K562 (cell line): ENCODE measurements around the gene RSRC1. TPM values are rescaled to one million over a fixed set of nuclear protein-coding genes. Genes with fewer than 3 reads are reported as not detected.

Experiments used
- ATAC-seq: fragments of 200-7000 bp; cut with Tn5 transposase; 3 replicates; pipeline ENCODE4 v1.9.1; 2020; ENCODE audit warnings: moderate library complexity
- BruUV-seq: library from RNA; stranded (reverse); fragments of 400-500 nt; replicated peaks from 2 replicates; lab custom pipeline; 2021; lab: Mats Ljungman, UMichigan
- CTCF ChIA-PET: fragments of 300-600 bp; formaldehyde crosslinking; extraction: SDS; loops from one replicate; lab custom pipeline; 2021; ENCODE audit warnings: low intra/inter-chr PET ratio; lab: Yijun Ruan, JAX
- POLR2A ChIA-PET: fragments of 300-600, 350-650 bp; sonication (Branson Sonifier 250); formaldehyde crosslinking; extraction: SDS; loops from one replicate; lab custom pipeline; 2021; ENCODE audit warnings: antibody characterized with exemption, inconsistent platforms; lab: Yijun Ruan, JAX
- DNase-seq, 4 experiments: peaks; one replicate each; pipeline versions ENCODE4 v3.0.0 to v3.0.0-alpha.2; 2011 to 2018; ENCODE audit warnings: low spot score in 3 of 4, mixed read lengths in 3 of 4; ENCODE audit errors: extremely low read depth in 1 of 4
- FAIRE-seq: peaks from 2 replicates; lab custom pipeline; 2011; peaks lifted over from hg19 to GRCh38; lab: Jason Lieb, UNC
- H2AFZ ChIP-seq: 2 replicates; pipeline ENCODE4 v1.6.0; 2011; ENCODE audit warnings: low read depth, low read length, control low read depth, inconsistent platforms
- H3K27ac ChIP-seq: fragments of 200-600 bp; 3 replicates; pipeline ENCODE4 v1.8.0; 2011; ENCODE audit warnings: low read depth, mild to moderate bottlenecking, control low read depth, inconsistent platforms, low read length, moderate library complexity, mixed read lengths; ENCODE audit errors: extremely low read depth
- H3K27me3 ChIP-seq, 2 experiments: fragments of 300-600 bp in 1 of 2; 2 replicates in 1 of 2; 3 replicates in 1 of 2; pipeline versions ENCODE4 v1.6.0 to v1.8.0; 2011; ENCODE audit warnings: inconsistent platforms in 2 of 2, low read length in 2 of 2, mild to moderate bottlenecking in 1 of 2, mixed read lengths in 1 of 2, moderate library complexity in 1 of 2; ENCODE audit not compliant: control insufficient read depth in 2 of 2, insufficient read depth in 2 of 2
- H3K36me3 ChIP-seq: fragments of 300-600 bp; 3 replicates; pipeline ENCODE4 v1.8.0; 2011; ENCODE audit warnings: mild to moderate bottlenecking, low read length, inconsistent platforms; ENCODE audit not compliant: control insufficient read depth, insufficient read depth
- H3K4me1 ChIP-seq, 2 experiments: fragments of 200-600 bp in 1 of 2; replicated peaks in 1 of 2; 2 replicates in 1 of 2; 3 replicates in 1 of 2; pipeline versions ENCODE4 v1.5.1 to v1.8.0; 2011; ENCODE audit warnings: inconsistent platforms in 2 of 2, low read length in 2 of 2, mild to moderate bottlenecking in 1 of 2, mixed read lengths in 1 of 2, moderate library complexity in 1 of 2; ENCODE audit not compliant: control insufficient read depth in 2 of 2, insufficient read depth in 2 of 2
- H3K4me2 ChIP-seq: 2 replicates; pipeline ENCODE4 v1.6.1; 2011; ENCODE audit warnings: low read length, control low read depth, inconsistent platforms, mixed read lengths; ENCODE audit not compliant: insufficient read depth
- H3K4me3 ChIP-seq: fragments of 200-600 bp; sonication (generic), shearing (Covaris generic); 2 replicates; pipeline ENCODE4 v1.5.1; 2016; ENCODE audit warnings: control low read depth, inconsistent platforms
- H3K79me2 ChIP-seq: fragments of 200-600 bp; 3 replicates; pipeline ENCODE4 v1.8.0; 2011; ENCODE audit warnings: low read length, inconsistent platforms; ENCODE audit not compliant: control insufficient read depth, insufficient read depth
- H3K9ac ChIP-seq, 2 experiments: 2 replicates each; pipeline versions ENCODE4 v1.6.0 to v1.6.1; 2011; ENCODE audit warnings: low read depth in 2 of 2, low read length in 2 of 2, control low read depth in 1 of 2, inconsistent platforms in 1 of 2, mild to moderate bottlenecking in 1 of 2, mixed read lengths in 1 of 2; ENCODE audit not compliant: insufficient read depth in 1 of 2
- H3K9me1 ChIP-seq: one replicate; pipeline ENCODE4 v1.6.0; 2011; ENCODE audit warnings: inconsistent platforms, mild to moderate bottlenecking, low read length, moderate library complexity; ENCODE audit not compliant: control insufficient read depth, insufficient read depth
- H3K9me3 ChIP-seq: replicated peaks from 2 replicates; pipeline ENCODE4 v1.5.1; 2011; ENCODE audit warnings: low read depth, low read length, inconsistent platforms; ENCODE audit not compliant: control insufficient read depth, insufficient read depth
- H4K20me1 ChIP-seq: replicated peaks from 2 replicates; pipeline ENCODE4 v1.6.1; 2011; ENCODE audit warnings: low read length, inconsistent platforms, mixed read lengths; ENCODE audit not compliant: control insufficient read depth, insufficient read depth
- BMI1 ChIP-seq: fragments of 150-350 bp; IDR thresholded peaks from 2 replicates; pipeline ENCODE4 v1.6.1; 2014; ENCODE audit warnings: low read length
- CREBBP ChIP-seq: IDR thresholded peaks from one replicate; pipeline ENCODE4 v1.6.1; 2012; ENCODE audit warnings: low read depth, mild to moderate bottlenecking, control low read depth, inconsistent platforms, low read length
- DDX20 ChIP-seq: fragments of 450-650 bp; IDR thresholded peaks from 2 replicates; pipeline ENCODE4 v1.6.1; 2016; ENCODE audit warnings: missing genetic modification characterization, low read depth, mild to moderate bottlenecking, missing compliant biosample characterization, moderate library complexity
- EGR1 ChIP-seq: fragments of 450-650 bp; conservative IDR thresholded peaks from 2 replicates; pipeline ENCODE4 v1.6.1; 2017; ENCODE audit warnings: mild to moderate bottlenecking
- GTF2E2 ChIP-seq: fragments of 200-800 bp; sonication (Bioruptor generic); IDR thresholded peaks from 2 replicates; pipeline ENCODE4 v1.6.1; 2016; ENCODE audit warnings: missing genetic modification characterization, missing compliant biosample characterization
- KAT2B ChIP-seq: IDR thresholded peaks from one replicate; pipeline ENCODE4 v1.6.1; 2012; ENCODE audit warnings: low read depth, mild to moderate bottlenecking, control low read depth, inconsistent platforms, low read length, moderate library complexity
- MCM5 ChIP-seq: fragments of 450-650 bp; IDR thresholded peaks from 2 replicates; pipeline ENCODE4 v1.6.1; 2016; ENCODE audit warnings: low read depth
- NR3C1 ChIP-seq: sonication (generic); formaldehyde crosslinking; IDR thresholded peaks from 2 replicates; pipeline ENCODE4 v1.8.1; 2022; ENCODE audit warnings: missing genetic modification reagents
- RFX1 ChIP-seq: fragments of 450-650 bp; IDR thresholded peaks from 2 replicates; pipeline ENCODE4 v1.6.1; 2016; ENCODE audit warnings: mild to moderate bottlenecking, moderate library complexity
- RFX5 ChIP-seq: IDR thresholded peaks from 2 replicates; pipeline ENCODE4 v1.6.1; 2011; ENCODE audit warnings: low read depth, mild to moderate bottlenecking, improper control_type of control experiment, low read length
- SNRNP70 ChIP-seq: fragments of 200-400 bp; formaldehyde crosslinking; optimal IDR thresholded peaks from 2 replicates; pipeline ENCODE3; 2017; ENCODE audit warnings: low read depth, low read length
- SP2 ChIP-seq: IDR thresholded peaks from 2 replicates; pipeline ENCODE4 v1.6.1; 2011; ENCODE audit warnings: mild to moderate bottlenecking, low read depth, low read length, moderate library complexity; ENCODE audit not compliant: poor library complexity, severe bottlenecking; ENCODE audit errors: extremely low read depth
- SRSF1 ChIP-seq: fragments of 200-400 bp; formaldehyde crosslinking; IDR thresholded peaks from 2 replicates; pipeline ENCODE4 v1.6.1; 2017; ENCODE audit warnings: mild to moderate bottlenecking, low read depth, low read length, moderate library complexity
- SRSF9 ChIP-seq: fragments of 200-400 bp; formaldehyde crosslinking; IDR thresholded peaks from 2 replicates; pipeline ENCODE4 v1.6.1; 2017; ENCODE audit warnings: low read depth, low read length, borderline replicate concordance
- TOE1 ChIP-seq, 2 experiments: fragments of 450-650 bp in 1 of 2; sonication (generic) in 1 of 2; formaldehyde crosslinking in 1 of 2; IDR thresholded peaks; 2 replicates each; pipeline versions ENCODE4 v1.7.1 to v1.8.0; 2016 to 2022; ENCODE audit warnings: borderline replicate concordance in 2 of 2, mild to moderate bottlenecking in 2 of 2, antibody characterized with exemption in 1 of 2, inconsistent platforms in 1 of 2, low read depth in 1 of 2, missing genetic modification reagents in 1 of 2, moderate library complexity in 1 of 2
- ZBTB26 ChIP-seq: fragments of 450-650 bp; formaldehyde crosslinking; IDR thresholded peaks from 2 replicates; pipeline ENCODE4 v1.4.0; 2022; ENCODE audit warnings: missing genetic modification characterization
- ZNF239 ChIP-seq: fragments of 250-450 bp; sonication (Bioruptor Pico); IDR thresholded peaks from 2 replicates; pipeline ENCODE4 v1.4.0; 2020; ENCODE audit warnings: mild to moderate bottlenecking
- WGBS: fragments of 100-300 bp; shearing (Covaris generic); methylation state at CpG from one replicate; pipeline ENCODE4 v1.1.6; 2016; ENCODE audit warnings: low coverage, mixed read lengths; ENCODE audit not compliant: insufficient coverage; ENCODE audit errors: missing lambda C conversion rate; 5-methylcytosine and 5-hydroxymethylcytosine counted together
- in situ Hi-C: fragments of 300-500 bp; cut with MboI; formaldehyde crosslinking; loops from 4 replicates; pipeline ENCODE4 v1.15.0; 2018; ENCODE audit warnings: inconsistent platforms, mixed read lengths
- intact Hi-C: fragments of 100-400 bp; cut with micrococcal nuclease; formaldehyde crosslinking; loops from 2 replicates; pipeline ENCODE4 v1.14.2; 2022
- polyA plus RNA-seq, 8 experiments: library from polyadenylated mRNA; depleted of rRNA in 4 of 8; stranded (reverse) in 5 of 8; unstranded in 3 of 8; fragments of >200 nt; fragmentation: Nextera tagmentation in 2 of 8; fragmentation: Illumina TruSeq in 1 of 8; extraction: Ambion mirVana in 2 of 8; extraction: Trizol in 1 of 8; gene quantifications; 2 replicates each; pipeline versions ENCODE4 v1.2.1 to v1.2.3, GENCODE V29; 2011 to 2014; ENCODE audit warnings: inconsistent platforms in 1 of 8, missing spikeins in 1 of 8
- total RNA-seq, 7 experiments: library from RNA; depleted of rRNA in 6 of 7; stranded (reverse); fragments of >200 nt in 6 of 7; fragmentation: Illumina TruSeq in 2 of 7; extraction: Trizol in 2 of 7; gene quantifications; 2 replicates each; pipeline versions ENCODE4 v1.2.1 to v1.2.3, GENCODE V29; 2011 to 2021; ENCODE audit warnings: low replicate concordance in 1 of 7
- TF ChIP-seq, protein P1 (sequence below), 2 experiments: fragments of 450-650 bp in 1 of 2; sonication (generic) in 1 of 2; formaldehyde crosslinking in 1 of 2; IDR thresholded peaks in 1 of 2; conservative IDR thresholded peaks in 1 of 2; 2 replicates each; pipeline versions ENCODE4 v1.6.1 to v1.8.1; 2016 to 2023; ENCODE audit warnings: mild to moderate bottlenecking in 2 of 2, moderate library complexity in 2 of 2, inconsistent platforms in 1 of 2, missing genetic modification reagents in 1 of 2

RSRC1 gene
- total and polyA plus RNA-seq, 9 of the 15 experiments (the other 6 are each of a cell fraction or from before 2014, with no cell fraction given), result 19.3 to 128 (median 75.5) TPM

DNA sequence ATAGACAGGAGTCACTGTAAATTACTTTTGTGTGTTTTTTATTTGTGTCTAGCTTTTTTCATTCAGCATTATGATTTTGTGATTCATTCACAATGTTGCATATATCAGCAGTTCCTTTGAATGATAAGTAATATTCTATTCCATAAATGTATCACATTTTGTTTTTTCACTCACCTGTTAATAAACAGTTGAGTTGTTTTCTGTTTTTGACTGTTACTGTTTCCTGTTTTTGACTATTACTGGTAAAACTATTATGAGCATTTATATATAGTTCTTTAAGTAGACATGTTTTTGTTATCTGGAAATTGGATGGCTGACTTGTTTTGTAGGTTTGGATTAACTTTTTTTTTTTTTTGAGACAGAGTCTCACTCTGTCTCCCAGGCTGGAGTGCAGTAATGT lies 138.4 kb downstream of the RSRC1 start (continued):
- TF ChIP-seq DDX20 (no peak), ZBTB26 (CRISPR knock-in tag) (no peak)

DNA sequence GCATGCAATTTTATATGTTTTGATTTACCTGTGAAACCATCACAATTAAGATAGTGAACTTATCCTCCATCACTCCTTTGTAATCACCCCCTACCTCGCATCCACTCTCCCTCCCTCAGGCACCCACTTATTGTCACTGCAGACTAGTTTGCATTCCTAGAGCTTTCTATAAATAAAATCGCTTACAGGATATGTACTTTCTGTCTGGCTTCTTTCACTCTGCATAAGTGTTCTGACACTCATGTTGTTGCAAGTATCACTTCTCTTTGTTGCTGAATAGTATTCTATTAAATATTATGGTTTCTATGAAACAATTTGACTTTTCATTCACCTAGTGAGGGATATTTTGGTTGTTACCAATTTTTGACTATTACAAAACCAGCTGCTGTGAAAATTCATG lies 139.3 kb downstream of the RSRC1 start:
- H3K4me3 ChIP-seq, result no peak overlapping the region
- no peak for TF ChIP-seq KAT2B
- no peak for TF ChIP-seq ZNF239 (CRISPR knock-in tag)
- no peak for TF ChIP-seq NR3C1
- TF ChIP-seq RFX1, result no peak
- no peak for TF ChIP-seq BMI1
- TF ChIP-seq SP2, result no peak
- no peak for TF ChIP-seq SRSF9
- TF ChIP-seq, protein P1, sequence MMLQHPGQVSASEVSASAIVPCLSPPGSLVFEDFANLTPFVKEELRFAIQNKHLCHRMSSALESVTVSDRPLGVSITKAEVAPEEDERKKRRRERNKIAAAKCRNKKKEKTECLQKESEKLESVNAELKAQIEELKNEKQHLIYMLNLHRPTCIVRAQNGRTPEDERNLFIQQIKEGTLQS (IDR thresholded peaks at IDR 0.05), result no peak
- TF ChIP-seq, protein P1 (CRISPR knock-in tag; conservative IDR thresholded peaks at IDR 0.05), result no peak
- TF ChIP-seq GTF2E2, result no peak
- no peak for TF ChIP-seq MCM5
- TF ChIP-seq EGR1, result no peak
- TF ChIP-seq CREBBP, result no peak
- no peak for TF ChIP-seq RFX5
- TF ChIP-seq SNRNP70, result no peak
- TF ChIP-seq SRSF1, result no peak
- no peak for TF ChIP-seq TOE1 (IDR thresholded peaks at IDR 0.05; ENCODE audit: borderline replicate concordance)
- TF ChIP-seq TOE1 (CRISPR knock-in tag; IDR thresholded peaks at IDR 0.05; ENCODE audit: borderline replicate concordance, low read depth), result no peak
- H3K9me1 ChIP-seq, result no peaks in the 10 kb centered on the region
- WGBS, result 81% methylated on average over 2 of the region's 2 CpGs
- no peaks in the 10 kb centered on the region for H3K79me2 ChIP-seq
- in situ Hi-C loops, result no loop called here
- H3K9me3 ChIP-seq, result no peaks in the 10 kb centered on the region
- intact Hi-C loops, result no loop called here
- H3K4me1 ChIP-seq, result no peaks in the 10 kb centered on the region
- no peaks in the 10 kb centered on the region for H3K27me3 ChIP-seq
- no peak overlapping the region for H3K9ac ChIP-seq
- H3K27ac ChIP-seq, result no peak overlapping the region
- ChIA-PET POLR2A (no interaction called here), CTCF (no interaction called here)
- ATAC-seq, result no peak
- no peak for FAIRE-seq
- H3K36me3 ChIP-seq, result no peaks in the 10 kb centered on the region
- no peak overlapping the region for H3K4me2 ChIP-seq
- no TSS peak for BruUV-seq
- no peak overlapping the region for H2AFZ ChIP-seq
- DNase-seq, result no peak
- no peaks in the 10 kb centered on the region for H4K20me1 ChIP-seq
